CD4-positive, alpha-beta T cell (primary cell): ENCODE measurements around the gene TMEM204. TPM values are rescaled to one million over a fixed set of nuclear protein-coding genes. Genes with fewer than 3 reads are reported as not detected.

Source experiments
- ATAC-seq: fragments of 200-7000 bp; cut with Tn5 transposase; one replicate; pipeline ENCODE4 v1.10.0; 2022; ENCODE audit warnings: mild to moderate bottlenecking; ENCODE audit not compliant: poor library complexity
- CTCF ChIA-PET: fragments of 350-600 bp; sonication (Branson Sonifier 250); formaldehyde crosslinking; loops from one replicate; lab custom pipeline; 2021; ENCODE audit warnings: antibody characterized with exemption, inconsistent platforms; lab: Charles Lee
- POLR2A ChIA-PET: fragments of 350-600 bp; sonication (Branson Sonifier 250); formaldehyde crosslinking; loops from one replicate; lab custom pipeline; 2021; ENCODE audit warnings: antibody characterized with exemption, inconsistent platforms; lab: Charles Lee
- DNase-seq, 14 experiments: peaks; one replicate each; pipeline ENCODE4 v3.0.0-alpha.2; 2013 to 2020; ENCODE audit warnings: mixed read lengths in 2 of 14
- H3K27ac ChIP-seq, 2 donors: one replicate each; pipeline versions ENCODE4 v1.5.1 to v1.7.0; 2013; ENCODE audit warnings: low read length in 2 of 2, low read depth in 1 of 2, mild to moderate bottlenecking in 1 of 2
- H3K27me3 ChIP-seq, 2 experiments: 1 replicate in 1 of 2; 2 replicates in 1 of 2; pipeline versions ENCODE4 v1.6.1 to v1.7.0; 2013; ENCODE audit warnings: low read length in 2 of 2, control low read depth in 1 of 2, mild to moderate bottlenecking in 1 of 2, moderate library complexity in 1 of 2; ENCODE audit not compliant: insufficient read depth in 2 of 2, control insufficient read depth in 1 of 2
- H3K36me3 ChIP-seq: one replicate; pipeline ENCODE4 v1.6.1; 2013; ENCODE audit warnings: low read length, control low read depth; ENCODE audit not compliant: insufficient read depth
- H3K4me1 ChIP-seq: one replicate; pipeline ENCODE4 v1.6.1; 2013; ENCODE audit warnings: low read length, control low read depth; ENCODE audit not compliant: insufficient read depth
- H3K4me3 ChIP-seq: one replicate; pipeline ENCODE4 v1.5.1; 2013; ENCODE audit warnings: mild to moderate bottlenecking, low read length, moderate library complexity
- H3K9me3 ChIP-seq, 2 experiments: 1 replicate in 1 of 2; 2 replicates in 1 of 2; pipeline versions ENCODE4 v1.6.1 to v1.7.0; 2013; ENCODE audit warnings: low read length in 2 of 2, mild to moderate bottlenecking in 2 of 2, control low read depth in 1 of 2, moderate library complexity in 1 of 2; ENCODE audit not compliant: control insufficient read depth in 1 of 2, insufficient read depth in 1 of 2
- H3K27ac Mint-ChIP-seq: one replicate; pipeline ENCODE4 v1.8.0; 2020; ENCODE audit warnings: mixed read lengths
- H3K27me3 Mint-ChIP-seq: one replicate; pipeline ENCODE4 v1.8.0; 2021; ENCODE audit warnings: mixed read lengths
- H3K36me3 Mint-ChIP-seq: one replicate; pipeline ENCODE4 v1.8.0; 2021; ENCODE audit warnings: low read depth, mixed read lengths
- H3K4me1 Mint-ChIP-seq: one replicate; pipeline ENCODE4 v1.8.0; 2021; ENCODE audit warnings: low read depth, mixed read lengths
- H3K4me3 Mint-ChIP-seq: one replicate; pipeline ENCODE4 v1.8.0; 2020; ENCODE audit warnings: mild to moderate bottlenecking, mixed read lengths
- H3K9me3 Mint-ChIP-seq: one replicate; pipeline ENCODE4 v1.8.0; 2020; ENCODE audit warnings: mixed read lengths
- intact Hi-C, 2 experiments: fragments of 100-400 bp; cut with DNase I in 1 of 2; cut with micrococcal nuclease in 1 of 2; formaldehyde crosslinking; loops; one replicate each; pipeline versions ENCODE4 v1.15.1 to v1.9.0; 2023 to 2025; cut with DNase I, micrococcal nuclease
- total RNA-seq, 174 experiments: library from RNA in 2 of 174; stranded (reverse) in 2 of 174; gene quantifications; one replicate each; pipeline ENCODE4 v1.2.3 and lab custom pipeline; 2021 to 2026
- TF ChIP-seq, protein P1 (sequence below): fragments of 200-600 bp; IDR thresholded peaks from one replicate; pipeline ENCODE4 v1.8.0; 2022; ENCODE audit warnings: antibody characterized with exemption, mild to moderate bottlenecking

The TMEM204 gene
- total RNA-seq, 2 experiments from 2014 or later: 20.5 to 22.1 TPM

DNA sequence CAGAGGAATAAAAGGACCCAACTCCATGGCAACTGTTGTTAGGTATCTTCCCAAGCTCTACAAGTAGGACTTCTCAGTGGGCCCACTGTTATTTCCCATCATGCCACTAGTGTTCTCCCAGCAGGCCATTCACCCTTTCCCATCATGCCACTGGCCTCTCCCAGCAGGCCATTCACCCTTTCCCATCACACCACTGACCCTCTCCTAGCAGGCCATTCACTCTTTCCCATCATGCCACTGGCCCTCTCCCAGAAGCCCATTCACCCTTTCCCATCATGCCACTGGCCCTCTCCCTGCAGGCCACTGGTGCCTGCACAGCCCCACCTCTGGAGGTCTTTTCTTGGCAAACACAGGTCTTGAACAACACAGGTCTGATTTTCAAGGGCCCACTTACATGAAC is 42.1 kb downstream of the TMEM204 start:
- Mint-ChIP-seq H3K27ac (no peak overlapping the region), H3K27me3 (no peaks in the 10 kb centered on the region), H3K4me3 (no peak overlapping the region), H3K36me3 (no peaks in the 10 kb centered on the region), H3K9me3 (no peaks in the 10 kb centered on the region), H3K4me1 (no peaks in the 10 kb centered on the region)
- Histone ChIP-seq H3K27ac (no peak overlapping the region), H3K4me3 (no peak overlapping the region), H3K4me1 (no peaks in the 10 kb centered on the region), H3K36me3 (no peaks in the 10 kb centered on the region), H3K9me3 (no peaks in the 10 kb centered on the region), H3K27me3 (no peaks in the 10 kb centered on the region)
- CTCF ChIA-PET: no interaction called here
- POLR2A ChIA-PET: no interaction called here
- TF ChIP-seq, protein P1, sequence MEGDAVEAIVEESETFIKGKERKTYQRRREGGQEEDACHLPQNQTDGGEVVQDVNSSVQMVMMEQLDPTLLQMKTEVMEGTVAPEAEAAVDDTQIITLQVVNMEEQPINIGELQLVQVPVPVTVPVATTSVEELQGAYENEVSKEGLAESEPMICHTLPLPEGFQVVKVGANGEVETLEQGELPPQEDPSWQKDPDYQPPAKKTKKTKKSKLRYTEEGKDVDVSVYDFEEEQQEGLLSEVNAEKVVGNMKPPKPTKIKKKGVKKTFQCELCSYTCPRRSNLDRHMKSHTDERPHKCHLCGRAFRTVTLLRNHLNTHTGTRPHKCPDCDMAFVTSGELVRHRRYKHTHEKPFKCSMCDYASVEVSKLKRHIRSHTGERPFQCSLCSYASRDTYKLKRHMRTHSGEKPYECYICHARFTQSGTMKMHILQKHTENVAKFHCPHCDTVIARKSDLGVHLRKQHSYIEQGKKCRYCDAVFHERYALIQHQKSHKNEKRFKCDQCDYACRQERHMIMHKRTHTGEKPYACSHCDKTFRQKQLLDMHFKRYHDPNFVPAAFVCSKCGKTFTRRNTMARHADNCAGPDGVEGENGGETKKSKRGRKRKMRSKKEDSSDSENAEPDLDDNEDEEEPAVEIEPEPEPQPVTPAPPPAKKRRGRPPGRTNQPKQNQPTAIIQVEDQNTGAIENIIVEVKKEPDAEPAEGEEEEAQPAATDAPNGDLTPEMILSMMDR: no peak
- DNase-seq: no peak
- intact Hi-C loops: no loop called here
- no peak for ATAC-seq

DNA sequence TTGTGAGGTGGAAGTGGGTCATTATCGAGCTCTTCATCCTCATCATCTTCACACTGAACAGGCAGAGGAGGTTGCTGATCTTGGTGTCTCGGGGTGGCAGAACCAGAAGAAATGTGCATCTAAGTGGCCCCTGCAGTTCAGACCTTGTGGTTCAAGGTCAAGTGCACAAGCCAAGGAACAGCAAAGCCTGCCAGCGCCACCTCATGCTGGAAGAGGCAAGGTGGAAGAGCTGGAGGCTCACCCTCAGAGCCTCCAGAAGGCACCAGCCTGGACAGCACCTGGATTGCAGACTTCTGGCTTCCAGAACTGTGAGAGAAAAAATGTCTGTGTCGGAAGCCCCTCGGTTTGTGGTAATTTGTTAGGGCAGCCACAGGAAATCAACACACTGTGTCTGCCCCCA is 45.7 kb downstream of the TMEM204 start:
- ATAC-seq (no peak), DNase-seq (peak in 4 of 14 experiments; percentile 23 to 47 (median 30))
- Mint-ChIP-seq H3K27ac (no peak overlapping the region), H3K9me3 (no peaks in the 10 kb centered on the region), H3K27me3 (no peaks in the 10 kb centered on the region), H3K4me3 (no peak overlapping the region), H3K36me3 (no peaks in the 10 kb centered on the region), H3K4me1 (no peaks in the 10 kb centered on the region)
- CTCF ChIA-PET: interaction anchor here (0.9 kb wide), 2 partner anchors 215 to 216 kb away, joined by 3 to 4 read pairs; no protein-coding TSS in a partner anchor
- Histone ChIP-seq H3K4me1 (no peaks in the 10 kb centered on the region), H3K27me3 (no peaks in the 10 kb centered on the region), H3K27ac (no peak overlapping the region), H3K4me3 (no peak overlapping the region), H3K9me3 (no peaks in the 10 kb centered on the region), H3K36me3 (no peaks in the 10 kb centered on the region)
- TF ChIP-seq, protein P1: no peak
- intact Hi-C loops: no loop called here
- POLR2A ChIA-PET: interaction anchor here (0.8 kb wide), 1 partner anchor 19 kb away, joined by 3 read pairs; no protein-coding TSS in a partner anchor

DNA sequence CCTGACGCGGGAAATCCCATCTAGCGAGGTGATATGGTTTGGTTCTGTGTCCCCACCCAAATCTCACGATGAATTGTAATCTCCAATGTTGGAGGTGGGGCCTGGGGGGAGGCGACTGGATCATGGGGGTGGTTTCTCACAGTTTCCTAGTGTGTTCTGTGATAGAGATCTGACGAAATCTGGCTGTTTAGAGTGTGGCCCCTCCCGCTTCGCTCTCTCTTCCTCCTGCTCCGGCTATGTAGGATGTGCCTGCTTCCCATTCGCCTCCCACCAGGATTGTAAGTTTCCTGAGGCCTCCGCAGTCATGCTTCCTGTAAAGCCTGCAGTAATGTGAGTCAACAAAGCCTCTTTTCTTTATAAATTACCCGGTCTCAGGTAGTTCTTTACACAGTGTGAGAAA is 46.8 kb downstream of the TMEM204 start:
- no peaks in the 10 kb centered on the region for H3K27me3 Mint-ChIP-seq
- DNase-seq (no peak), ATAC-seq (no peak)
- Histone ChIP-seq H3K4me1 (no peaks in the 10 kb centered on the region), H3K9me3 (no peaks in the 10 kb centered on the region), H3K27ac (no peak overlapping the region), H3K4me3 (no peak overlapping the region), H3K27me3 (no peaks in the 10 kb centered on the region), H3K36me3 (no peaks in the 10 kb centered on the region)
- TF ChIP-seq, protein P1: no peak
- no peaks in the 10 kb centered on the region for H3K4me1 Mint-ChIP-seq
- intact Hi-C loops: no loop called here
- no peak overlapping the region for H3K4me3 Mint-ChIP-seq
- CTCF ChIA-PET: no interaction called here
- H3K36me3 Mint-ChIP-seq: no peaks in the 10 kb centered on the region
- POLR2A ChIA-PET: no interaction called here
- H3K9me3 Mint-ChIP-seq: no peaks in the 10 kb centered on the region
- no peak overlapping the region for H3K27ac Mint-ChIP-seq
